GM19035 (cell line): Measurements from ENCODE around the gene VIL1.

ENCODE experiments used
- ATAC-seq: cut with Tn5 transposase; IDR thresholded peaks from one replicate; pipeline ENCODE4 v1.9.1; 2021; ENCODE audit not compliant: unreplicated experiment

Gene VIL1

GRCh38 chr2:218418717-218419458 is at the start of gene VIL1:
VIL1 (plus strand) TSS chr2:218419123; CDS start chr2:218423779, 4,656 bp downstream.
- no peak for ATAC-seq

GRCh38 chr2:218369330-218369729 is 49.6 kb upstream of the VIL1 start:
- no peak for ATAC-seq

DNA sequence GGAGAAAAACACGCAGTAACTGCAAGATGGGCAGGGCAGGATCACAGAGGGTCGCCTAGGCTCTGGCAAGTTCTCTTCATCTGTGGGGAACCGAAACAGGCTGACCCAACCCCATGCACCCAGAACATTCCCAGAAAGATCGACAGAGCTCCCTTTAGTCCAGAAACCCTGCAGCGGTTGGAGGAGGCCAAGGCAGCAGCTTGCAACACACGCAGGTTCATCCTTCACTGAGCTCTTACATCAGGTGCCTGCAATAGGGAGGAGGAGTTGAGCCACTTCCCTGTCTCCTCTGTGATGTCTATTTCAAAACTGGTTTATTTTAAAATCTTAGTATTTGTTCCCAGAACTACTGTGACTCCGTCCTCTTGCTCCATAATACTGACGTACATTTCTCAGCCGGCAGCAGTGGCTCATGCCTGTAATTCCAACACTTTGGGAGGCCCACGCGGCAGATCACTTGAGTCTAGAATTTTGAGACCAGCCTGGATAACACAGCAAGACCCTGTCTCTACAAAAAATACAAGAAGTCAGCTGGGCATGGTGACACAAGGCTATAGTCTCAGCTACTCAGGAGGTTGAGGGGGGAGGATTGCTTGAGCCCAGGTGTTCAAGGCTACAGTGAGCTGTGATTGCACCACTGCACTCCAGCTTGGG is 48.4 kb upstream of the VIL1 start:
- no peak for ATAC-seq

DNA sequence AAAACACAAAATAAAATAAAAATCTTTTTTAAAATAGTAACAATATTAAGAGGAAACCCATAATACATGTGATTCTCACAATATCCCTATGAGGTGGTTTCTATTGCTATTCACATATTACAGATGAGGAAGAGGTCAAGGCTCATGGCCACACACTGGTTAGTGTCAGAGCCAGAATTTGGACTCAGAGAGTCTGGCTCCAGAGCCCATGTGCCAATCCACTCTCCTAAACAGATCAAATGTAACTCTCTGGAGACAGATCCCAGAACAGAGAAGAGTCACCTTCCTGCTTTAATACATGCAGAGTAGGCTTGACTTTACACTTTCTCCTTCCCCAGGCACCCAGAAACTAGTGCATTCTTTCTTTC is 47.0 kb upstream of the VIL1 start:
- ATAC-seq: no peak

- no peak for ATAC-seq
These were observed 44.1 kb upstream of the VIL1 start for GRCh38 chr2:218374795-218375194.

- ATAC-seq: no peak
These were observed 43.7 kb upstream of the VIL1 start for GRCh38 chr2:218375212-218375611.

- no peak for ATAC-seq
These were observed 40.9 kb upstream of the VIL1 start for GRCh38 chr2:218378053-218378452.

DNA sequence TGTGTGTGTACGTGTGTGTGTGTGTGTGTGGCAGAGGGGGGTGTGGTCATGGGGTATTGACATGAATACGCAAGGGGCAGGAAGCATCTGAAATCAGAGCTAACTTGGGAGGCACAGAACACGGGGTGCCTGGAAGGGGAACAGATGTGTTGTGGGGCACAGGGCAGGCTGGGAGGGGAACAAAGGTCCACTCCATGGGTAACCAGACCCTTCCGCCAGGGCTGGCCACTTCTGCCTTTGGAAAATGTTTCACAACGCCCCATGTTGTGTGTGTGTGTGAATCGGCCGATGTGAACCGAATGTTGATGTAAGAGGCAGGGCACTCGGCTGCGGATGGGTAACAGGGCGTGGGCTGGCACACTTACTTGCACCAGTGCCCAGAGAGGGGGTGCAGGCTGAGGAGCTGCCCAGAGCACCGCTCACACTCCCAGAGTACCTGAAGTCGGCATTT is 37.0 kb upstream of the VIL1 start, which contains the start of gene SLC11A1:
Gene SLC11A1 (plus strand): TSS at position 358 of the 451 bp plus-strand sequence. CDS start 96 bp downstream, outside the sequence.
- ATAC-seq: no peak

DNA sequence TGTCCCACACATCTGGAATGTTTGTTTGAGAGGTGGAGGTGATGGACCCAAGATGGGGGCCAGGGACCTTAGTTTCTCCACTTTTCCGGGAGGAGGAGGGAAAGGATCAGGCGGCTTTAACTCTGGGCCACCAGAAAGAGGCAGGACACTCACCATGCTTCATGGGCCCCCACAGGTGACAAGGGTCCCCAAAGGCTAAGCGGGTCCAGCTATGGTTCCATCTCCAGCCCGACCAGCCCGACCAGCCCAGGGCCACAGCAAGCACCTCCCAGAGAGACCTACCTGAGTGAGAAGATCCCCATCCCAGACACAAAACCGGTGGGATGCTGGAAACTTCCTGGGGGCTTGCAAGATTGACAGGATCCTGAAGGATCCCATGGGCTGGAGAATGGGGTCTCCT is 36.1 kb upstream of the VIL1 start:
- ATAC-seq: no peak

DNA sequence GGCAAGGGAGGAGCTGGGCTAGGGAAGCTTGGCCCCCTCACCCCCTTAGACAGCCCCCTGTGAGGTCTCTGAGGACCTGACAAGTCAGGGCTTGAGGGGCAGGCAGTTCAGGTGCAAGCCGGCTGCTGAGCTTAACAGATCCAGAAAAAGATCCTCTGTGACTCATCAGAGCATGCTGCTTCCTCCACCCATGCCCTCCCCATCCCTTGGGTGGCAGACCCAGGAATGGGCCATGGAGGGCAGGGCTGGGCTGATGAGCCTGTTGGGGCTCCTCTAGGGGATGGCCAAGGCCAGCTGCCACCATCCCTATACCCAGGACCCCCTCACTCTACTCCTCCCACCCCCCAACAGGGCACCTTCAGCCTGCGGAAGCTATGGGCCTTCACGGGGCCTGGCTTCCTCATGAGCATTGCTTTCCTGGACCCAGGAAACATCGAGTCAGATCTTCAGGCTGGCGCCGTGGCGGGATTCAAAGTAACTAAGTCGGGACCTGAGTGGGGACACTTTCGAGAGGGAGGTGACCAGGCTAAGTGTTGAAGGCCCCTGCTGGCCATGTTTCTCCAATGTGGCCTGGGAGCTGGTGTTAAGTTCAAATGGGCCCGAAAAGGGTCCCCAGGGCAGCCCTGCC is 34.9 kb upstream of the VIL1 start:
- no peak for ATAC-seq

DNA sequence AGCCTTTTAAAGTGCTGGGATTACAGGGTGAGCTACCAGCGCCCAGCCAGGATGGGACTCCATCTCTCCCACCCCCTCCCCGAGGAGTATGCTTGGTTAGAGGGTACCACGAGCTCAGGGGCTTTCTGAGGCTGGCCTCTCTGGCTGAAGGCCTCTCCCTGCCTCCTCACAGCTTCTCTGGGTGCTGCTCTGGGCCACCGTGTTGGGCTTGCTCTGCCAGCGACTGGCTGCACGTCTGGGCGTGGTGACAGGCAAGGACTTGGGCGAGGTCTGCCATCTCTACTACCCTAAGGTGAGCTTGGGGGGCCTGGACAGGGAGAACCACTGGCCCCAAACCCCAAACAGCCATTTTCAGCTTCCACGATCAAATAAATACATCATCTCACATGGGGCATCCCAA is 33.9 kb upstream of the VIL1 start:
- ATAC-seq: no peak

GRCh38 chr2:218386505-218387368 is 32.2 kb upstream of the VIL1 start:
- ATAC-seq: no peak

GRCh38 chr2:218387369-218388194 is 31.3 kb upstream of the VIL1 start:
- no peak for ATAC-seq

- no peak for ATAC-seq
These were observed 29.4 kb upstream of the VIL1 start for GRCh38 chr2:218389333-218390150.

- ATAC-seq: no peak
These were observed 27.7 kb upstream of the VIL1 start for GRCh38 chr2:218391202-218391601.

GRCh38 chr2:218392459-218392858 is 26.5 kb upstream of the VIL1 start:
- ATAC-seq: no peak

GRCh38 chr2:218392891-218393462 is 25.9 kb upstream of the VIL1 start:
- no peak for ATAC-seq

- ATAC-seq: no peak
These were observed 25.1 kb upstream of the VIL1 start for GRCh38 chr2:218393750-218394290.
